Measurements from ENCODE around the gene THY1.

The THY1 gene

DNA sequence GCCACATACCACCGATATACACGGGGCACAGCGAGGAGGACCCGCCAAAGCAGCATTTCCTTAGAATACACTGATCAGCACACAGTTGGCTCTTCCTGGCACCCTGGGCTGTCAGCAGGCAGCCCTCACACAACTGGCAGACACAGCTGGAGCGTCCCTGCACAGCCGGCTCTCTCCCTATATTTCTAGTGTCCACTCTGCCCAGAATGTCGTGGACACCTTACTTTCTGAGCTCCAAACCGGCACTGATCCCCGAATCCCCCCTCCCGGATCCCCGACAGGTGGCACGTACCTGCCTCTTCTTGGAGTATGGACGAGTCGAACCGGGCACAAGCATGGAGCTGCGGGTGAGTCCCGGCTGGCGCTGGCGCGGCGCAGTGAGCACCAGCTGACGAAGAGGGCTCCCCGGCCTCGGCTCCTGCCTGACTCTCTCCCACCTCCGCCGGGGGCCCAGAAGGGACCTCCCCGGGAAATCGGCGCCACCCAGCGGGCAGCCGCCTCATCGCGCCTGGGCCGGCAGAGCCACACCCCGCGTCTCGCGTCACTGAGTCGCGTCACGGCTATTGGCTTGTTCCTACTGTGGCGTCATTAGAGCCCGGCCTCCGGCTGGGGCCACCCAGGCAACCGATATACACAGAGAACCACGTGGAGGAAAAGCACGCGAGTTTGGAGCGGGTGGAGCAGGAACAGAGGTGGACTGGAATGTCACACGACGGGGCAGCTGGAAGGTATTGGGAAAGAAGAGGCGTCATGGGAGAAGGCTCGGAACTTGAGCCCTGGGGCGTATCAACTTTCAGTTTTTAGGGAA lies 41.6 kb downstream of the THY1 start, which contains the start of gene USP2:
Gene USP2, minus strand, starts transcription at position 510 of the 808 bp plus-strand sequence. CDS start 8,210 bp downstream, outside the sequence.
- peak; percentile 97 for DNase-seq

GRCh38 chr11:119380827-119381180 lies 42.2 kb downstream of the THY1 start:
- peak in 1 of 2 donors; percentile 16 for DNase-seq

DNA sequence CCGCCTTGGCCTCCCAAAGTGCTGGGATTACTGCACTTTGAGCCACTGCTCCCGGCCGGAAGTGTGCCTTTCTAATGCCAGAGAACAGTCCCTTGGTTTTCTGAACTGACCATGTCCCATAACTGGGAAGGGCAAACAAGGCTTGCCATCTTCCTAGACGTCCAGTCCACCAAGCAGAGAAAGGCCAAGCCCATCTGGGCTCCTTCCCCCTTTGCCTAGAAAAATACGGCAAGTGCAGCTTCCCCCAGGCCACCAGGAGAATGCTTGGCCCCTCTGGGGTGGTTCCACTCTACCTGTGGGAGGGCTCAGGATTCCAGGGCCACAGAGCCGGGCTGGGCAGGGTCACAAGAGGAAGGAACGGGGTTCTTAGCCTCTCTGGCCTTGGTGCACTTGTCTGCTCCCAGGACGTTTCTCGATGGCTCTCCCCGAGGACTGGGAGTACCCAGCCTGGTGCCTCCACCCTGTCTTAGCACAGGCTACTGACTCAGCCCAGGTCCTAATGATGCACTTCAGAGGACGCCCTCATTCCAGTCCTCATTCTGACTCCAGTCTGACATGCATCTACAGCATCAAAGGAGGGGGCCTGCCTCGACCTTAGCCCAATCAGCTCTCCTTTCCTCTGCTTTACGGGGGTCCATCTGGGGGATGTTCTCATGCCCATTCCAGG lies 42.7 kb downstream of the THY1 start:
- DNase-seq = no peak

GRCh38 chr11:119378851-119379465 lies 44.0 kb downstream of the THY1 start:
- no peak for DNase-seq

GRCh38 chr11:119377961-119378667 lies 44.9 kb downstream of the THY1 start:
- DNase-seq = no peak

DNA sequence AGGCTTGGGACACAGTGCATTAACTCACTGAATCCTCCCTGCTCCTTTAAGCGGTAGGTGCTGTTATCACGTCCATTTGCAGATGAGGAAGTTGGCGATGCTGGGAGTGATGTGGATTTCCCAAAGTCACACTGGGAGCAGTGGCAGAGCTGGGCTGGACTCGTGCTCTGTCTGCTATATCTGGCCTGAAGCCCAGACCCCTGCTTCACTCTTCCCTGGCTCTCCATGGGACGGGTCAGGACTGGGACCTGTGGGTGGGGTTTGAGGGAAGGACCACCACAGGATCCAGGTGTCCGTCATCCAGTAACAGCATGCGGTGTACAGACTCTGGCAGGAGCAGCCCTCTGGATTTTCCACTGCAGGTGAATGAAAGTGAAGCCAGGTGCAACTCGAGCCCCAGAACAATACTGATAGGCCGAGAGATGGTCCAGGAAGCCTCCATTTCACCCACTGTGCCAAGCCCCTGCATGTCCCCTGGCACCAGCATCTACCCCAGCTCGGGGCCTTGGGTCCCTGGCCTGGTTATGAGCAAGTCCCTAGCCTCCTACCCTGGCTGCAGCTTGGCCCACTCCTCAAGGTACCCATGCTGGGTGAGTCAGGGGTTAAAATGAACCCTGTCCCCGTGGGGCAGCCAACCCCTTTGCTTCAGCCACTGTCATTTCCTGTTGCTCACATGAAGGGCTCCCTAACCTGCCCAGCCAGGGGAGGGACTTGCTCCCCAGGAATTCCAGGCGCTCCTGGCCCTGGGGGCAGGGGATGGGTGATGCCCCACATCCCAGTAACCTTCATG lies 45.7 kb downstream of the THY1 start:
- DNase-seq = no peak

GRCh38 chr11:119376197-119376847 lies 46.6 kb downstream of the THY1 start:
- no peak for DNase-seq

- no peak for DNase-seq
Measured at GRCh38 chr11:119375337-119376196, 47.4 kb downstream of the THY1 start.

- no peak for DNase-seq
Measured at GRCh38 chr11:119374632-119375336, 48.2 kb downstream of the THY1 start.

DNA sequence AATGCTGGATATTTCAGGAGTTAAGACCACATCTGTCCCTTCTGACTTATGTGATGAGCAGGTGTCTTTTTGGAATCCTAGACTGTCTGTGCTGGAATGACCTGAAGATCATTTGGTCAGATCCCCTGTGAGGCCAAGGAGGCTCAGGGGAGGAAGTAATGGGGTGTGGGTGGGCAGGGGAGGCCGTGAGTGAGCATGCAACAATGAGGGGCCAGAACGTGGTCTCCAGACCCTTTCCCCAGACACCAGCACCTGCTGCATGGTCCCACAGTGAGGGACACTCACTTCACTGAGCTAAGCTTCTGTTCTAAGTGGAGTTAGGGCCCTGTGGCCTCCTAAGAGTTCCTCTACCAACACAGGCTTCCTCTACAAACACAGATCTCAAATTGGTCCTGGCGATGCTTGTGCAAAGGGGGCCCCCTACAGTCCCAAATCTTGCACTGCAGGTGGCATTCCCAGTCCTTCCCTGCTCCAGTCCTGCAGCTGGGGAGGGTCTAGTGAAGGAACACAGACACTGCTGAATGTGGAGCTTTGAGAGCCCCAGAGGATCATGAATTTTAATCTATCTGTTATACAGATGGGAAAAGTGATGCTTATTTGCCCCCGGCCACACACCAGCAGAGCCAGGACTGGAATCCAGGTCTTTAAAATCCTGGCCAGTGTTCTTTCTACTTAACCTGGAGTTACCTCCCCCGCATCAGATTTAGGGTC lies 48.9 kb downstream of the THY1 start:
- DNase-seq = peak; percentile 45 to 51

- DNase-seq = no peak
Measured at GRCh38 chr11:119373059-119373920, 49.7 kb downstream of the THY1 start.

GRCh38 chr11:119372260-119373058 lies 50.5 kb downstream of the THY1 start:
- no peak for DNase-seq

DNA sequence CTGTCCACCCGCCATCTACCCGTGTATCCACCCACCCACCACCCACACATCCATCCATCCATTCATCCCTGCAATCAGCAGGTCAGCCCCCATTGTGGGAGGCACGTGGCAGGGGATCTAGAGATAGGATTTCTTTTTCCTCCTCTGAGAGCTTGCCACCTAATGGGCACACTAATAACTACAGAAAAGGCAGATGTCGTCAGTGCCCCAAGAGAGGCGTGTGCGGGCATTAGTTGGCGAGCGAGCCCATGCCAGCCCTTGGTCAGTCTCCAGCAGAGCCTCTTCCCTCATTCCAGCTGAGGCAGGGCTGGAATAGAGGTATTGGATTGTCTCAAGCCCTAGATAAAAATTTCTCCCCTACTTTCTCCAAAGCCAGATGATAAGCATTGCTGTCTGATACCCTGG lies 51.2 kb downstream of the THY1 start:
- DNase-seq = no peak

GRCh38 chr11:119371067-119371601 lies 51.8 kb downstream of the THY1 start:
- no peak for DNase-seq

GRCh38 chr11:119370486-119371046 lies 52.4 kb downstream of the THY1 start:
- DNase-seq = peak in 1 of 2 donors; percentile 39

- DNase-seq = no peak
Measured at GRCh38 chr11:119369132-119369925, 53.6 kb downstream of the THY1 start.
